ENCODE data around the gene OTUD7B.

OTUD7B gene

DNA sequence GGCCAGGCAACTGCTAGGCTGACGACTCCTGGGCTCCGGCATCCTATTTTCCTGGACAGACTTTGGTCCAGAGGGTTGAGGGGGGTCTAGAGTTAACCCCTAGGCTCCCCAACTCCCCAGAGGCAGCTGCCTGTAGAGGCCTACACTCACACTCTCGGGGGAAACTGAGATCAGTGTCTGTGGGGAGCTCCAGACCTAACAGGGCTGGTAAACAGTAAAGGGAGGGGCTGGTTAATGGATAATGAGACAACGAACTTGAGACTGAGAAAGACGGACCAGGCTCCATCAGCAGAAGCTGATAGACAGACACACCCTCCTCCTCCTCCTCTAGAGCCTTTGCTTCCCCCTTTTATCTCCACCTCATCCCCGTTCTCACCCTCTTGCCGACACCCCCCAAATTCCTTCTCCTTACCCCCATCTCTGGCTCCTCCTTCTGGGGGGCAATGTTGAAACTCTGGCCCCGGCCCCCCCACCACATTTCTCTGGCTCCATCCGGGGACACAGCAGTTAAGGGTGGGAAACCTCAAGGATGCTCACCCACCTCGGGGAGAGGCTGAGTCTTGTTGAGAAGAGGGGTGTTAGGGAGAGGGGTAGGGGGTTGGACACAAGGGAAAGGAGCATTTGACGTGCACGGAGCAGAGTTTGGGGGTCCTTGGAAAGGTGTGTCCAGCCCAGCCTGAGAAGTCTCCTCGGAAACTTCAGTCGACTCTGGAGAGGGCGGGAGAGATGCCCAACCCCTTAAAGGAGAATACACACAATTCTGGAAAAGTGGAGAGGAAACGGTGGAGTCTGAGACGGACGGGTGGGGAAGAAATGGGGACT is 74.1 kb downstream of the OTUD7B start, which contains the start of gene MTMR11:
Gene MTMR11, minus strand, starts transcription at position 710 of the 822 bp plus-strand sequence. Its CDS starts 232 bp downstream, at position 478.
- DNase-seq (ENCODE audit: low read depth), result no peak
- H3K4me3 ChIP-seq (ENCODE audit: low read depth, low read length), result peak within 1 kb of the TSS; percentile 73
- TF ChIP-seq CTCF (IDR thresholded peaks at IDR 0.05; ENCODE audit: low read depth, low read length, missing control alignments), result no peak
- in situ Hi-C loops (cut with HindIII; ENCODE audit: low sequenced_read_pairs), result no loop called here

GRCh38 chr1:149934356-149934755 is 76.2 kb downstream of the OTUD7B start:
- in situ Hi-C loops (cut with HindIII; ENCODE audit: low sequenced_read_pairs), result no loop called here
- no peak for DNase-seq (ENCODE audit: low read depth)
- TF ChIP-seq CTCF (IDR thresholded peaks at IDR 0.05; ENCODE audit: low read depth, low read length, missing control alignments), result no peak
- H3K4me3 ChIP-seq (ENCODE audit: low read depth, low read length), result no peak overlapping the region

- no peak overlapping the region for H3K4me3 ChIP-seq (ENCODE audit: low read depth, low read length)
- no peak for TF ChIP-seq CTCF (IDR thresholded peaks at IDR 0.05; ENCODE audit: low read depth, low read length, missing control alignments)
- in situ Hi-C loops (cut with HindIII; ENCODE audit: low sequenced_read_pairs), result no loop called here
- no peak for DNase-seq (ENCODE audit: low read depth)
These were observed 77.3 kb downstream of the OTUD7B start for GRCh38 chr1:149933208-149933607.

GRCh38 chr1:149932474-149932873 is 78.1 kb downstream of the OTUD7B start:
- no peak for TF ChIP-seq CTCF (IDR thresholded peaks at IDR 0.05; ENCODE audit: low read depth, low read length, missing control alignments)
- DNase-seq (ENCODE audit: low read depth), result no peak
- H3K4me3 ChIP-seq (ENCODE audit: low read depth, low read length), result no peak overlapping the region
- in situ Hi-C loops (cut with HindIII; ENCODE audit: low sequenced_read_pairs), result no loop called here

DNA sequence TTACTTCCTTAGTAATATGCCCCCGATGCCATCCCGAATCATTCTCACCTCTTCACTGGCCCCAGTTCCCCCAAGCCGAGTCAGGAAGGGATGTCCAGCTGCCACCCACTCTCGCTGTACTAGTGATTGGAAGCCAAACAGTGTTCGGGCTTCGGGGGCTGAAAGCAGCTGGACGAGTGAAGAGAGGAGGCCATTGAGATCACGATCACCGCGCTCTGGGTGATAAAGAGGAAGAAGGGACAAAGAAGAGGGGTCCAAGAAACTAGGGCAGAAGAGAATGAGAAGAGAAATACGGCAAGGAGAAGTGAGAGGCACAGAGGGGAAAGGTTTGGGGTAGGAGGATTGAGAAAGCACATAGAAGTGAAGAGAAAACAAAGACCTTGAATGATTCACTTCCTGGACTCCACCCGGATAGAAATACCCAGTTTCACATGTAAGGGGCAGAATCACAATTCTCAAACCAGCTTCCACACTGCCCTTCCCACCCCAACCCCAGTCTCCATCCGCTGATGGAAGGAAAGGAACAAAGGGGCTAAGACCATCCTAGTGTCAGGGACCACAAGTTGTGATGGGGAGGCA is 79.2 kb downstream of the OTUD7B start:
- in situ Hi-C loops (cut with HindIII; ENCODE audit: low sequenced_read_pairs), result no loop called here
- TF ChIP-seq CTCF (IDR thresholded peaks at IDR 0.05; ENCODE audit: low read depth, low read length, missing control alignments), result no peak
- no peak overlapping the region for H3K4me3 ChIP-seq (ENCODE audit: low read depth, low read length)
- no peak for DNase-seq (ENCODE audit: low read depth)

- DNase-seq (ENCODE audit: low read depth), result no peak
- in situ Hi-C loops (cut with HindIII; ENCODE audit: low sequenced_read_pairs), result no loop called here
- TF ChIP-seq CTCF (IDR thresholded peaks at IDR 0.05; ENCODE audit: low read depth, low read length, missing control alignments), result no peak
- no peak overlapping the region for H3K4me3 ChIP-seq (ENCODE audit: low read depth, low read length)
These were observed 80.7 kb downstream of the OTUD7B start for GRCh38 chr1:149929856-149930255.

Data from astrocyte of the cerebellum (primary cell).